Measurements from ENCODE around the gene DLEC1. TPM values are rescaled to one million over a fixed set of nuclear protein-coding genes. Genes with fewer than 3 reads are reported as not detected.

DLEC1 gene
- total and polyA plus RNA-seq, 2 experiments from 2014 or later, result 0.31 to 0.66 TPM

DNA sequence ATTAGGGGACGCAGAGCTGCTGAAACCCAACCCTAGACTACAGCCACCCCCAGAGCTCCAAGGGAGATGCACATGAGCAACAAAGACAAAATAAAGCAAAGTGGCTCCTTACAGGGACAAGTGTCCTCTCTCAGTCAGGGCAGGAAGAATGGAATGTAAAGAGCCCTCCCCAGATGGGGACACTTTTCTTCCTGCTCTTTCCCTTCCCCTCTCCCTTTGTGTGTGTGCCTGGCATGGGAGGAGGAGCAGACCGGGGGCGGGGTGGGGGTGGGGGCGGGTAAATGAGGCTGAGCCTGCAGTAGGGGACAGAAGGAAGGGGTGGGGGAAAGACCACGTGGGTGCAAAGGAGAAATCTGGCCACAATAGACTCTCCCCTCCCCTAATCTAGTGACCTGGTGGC lies 60.5 kb downstream of the DLEC1 start:
- Histone ChIP-seq H3K27ac (ENCODE audit: low read depth) (no peak overlapping the region), H3K4me3 (no peak overlapping the region), H3K9me2 (ENCODE audit: insufficient read depth) (no peaks in the 10 kb centered on the region), H3K27me3 (ENCODE audit: insufficient read depth) (no peaks in the 10 kb centered on the region), H3K4me1 (ENCODE audit: insufficient read depth) (peaks cover 13% of the 10 kb centered on the region), H3F3A (replicated peaks; ENCODE audit: low read depth) (no peaks in the 10 kb centered on the region), H4K20me1 (replicated peaks; ENCODE audit: insufficient read depth) (no peaks in the 10 kb centered on the region), H3K79me2 (replicated peaks; ENCODE audit: insufficient read depth) (no peaks in the 10 kb centered on the region), H2AFZ (peak overlapping the region; percentile 92), H3K36me3 (ENCODE audit: insufficient read depth) (no peaks in the 10 kb centered on the region), H3K4me2 (0 out of 2 replicates have a peak overlapping the region, but pooled peaks have one; percentile 60)
- ATAC-seq (peak; percentile 65), DNase-seq (ENCODE audit: low spot score) (peak; percentile 39)
- Mint-ChIP-seq H3K36me3 (ENCODE audit: low read depth) (no peaks in the 10 kb centered on the region), H3K27ac (peak overlapping the region; percentile 43; the same call in 1 of the 2 replicates), H3K4me3 (no peak overlapping the region), H3K4me1 (peaks cover 33% of the 10 kb centered on the region), H3K27me3 (ENCODE audit: insufficient read depth, low read depth, poor library complexity) (peaks cover 16% of the 10 kb centered on the region), H3K9me3 (no peaks in the 10 kb centered on the region; the same call in 2 of the 3 replicates)
- TF ChIP-seq JUNB (IDR thresholded peaks at IDR 0.05; ENCODE audit: unreplicated experiment) (no peak), ETS1 (IDR thresholded peaks at IDR 0.05) (no peak), EZH2phosphoT487 (IDR thresholded peaks at IDR 0.05; ENCODE audit: unreplicated experiment) (no peak), NANOG (IDR thresholded peaks at IDR 0.05; ENCODE audit: borderline replicate concordance) (no peak), CREB1 (CRISPR knock-in tag; IDR thresholded peaks at IDR 0.05; ENCODE audit: low read depth) (no peak)
- TF ChIP-seq, protein P1, sequence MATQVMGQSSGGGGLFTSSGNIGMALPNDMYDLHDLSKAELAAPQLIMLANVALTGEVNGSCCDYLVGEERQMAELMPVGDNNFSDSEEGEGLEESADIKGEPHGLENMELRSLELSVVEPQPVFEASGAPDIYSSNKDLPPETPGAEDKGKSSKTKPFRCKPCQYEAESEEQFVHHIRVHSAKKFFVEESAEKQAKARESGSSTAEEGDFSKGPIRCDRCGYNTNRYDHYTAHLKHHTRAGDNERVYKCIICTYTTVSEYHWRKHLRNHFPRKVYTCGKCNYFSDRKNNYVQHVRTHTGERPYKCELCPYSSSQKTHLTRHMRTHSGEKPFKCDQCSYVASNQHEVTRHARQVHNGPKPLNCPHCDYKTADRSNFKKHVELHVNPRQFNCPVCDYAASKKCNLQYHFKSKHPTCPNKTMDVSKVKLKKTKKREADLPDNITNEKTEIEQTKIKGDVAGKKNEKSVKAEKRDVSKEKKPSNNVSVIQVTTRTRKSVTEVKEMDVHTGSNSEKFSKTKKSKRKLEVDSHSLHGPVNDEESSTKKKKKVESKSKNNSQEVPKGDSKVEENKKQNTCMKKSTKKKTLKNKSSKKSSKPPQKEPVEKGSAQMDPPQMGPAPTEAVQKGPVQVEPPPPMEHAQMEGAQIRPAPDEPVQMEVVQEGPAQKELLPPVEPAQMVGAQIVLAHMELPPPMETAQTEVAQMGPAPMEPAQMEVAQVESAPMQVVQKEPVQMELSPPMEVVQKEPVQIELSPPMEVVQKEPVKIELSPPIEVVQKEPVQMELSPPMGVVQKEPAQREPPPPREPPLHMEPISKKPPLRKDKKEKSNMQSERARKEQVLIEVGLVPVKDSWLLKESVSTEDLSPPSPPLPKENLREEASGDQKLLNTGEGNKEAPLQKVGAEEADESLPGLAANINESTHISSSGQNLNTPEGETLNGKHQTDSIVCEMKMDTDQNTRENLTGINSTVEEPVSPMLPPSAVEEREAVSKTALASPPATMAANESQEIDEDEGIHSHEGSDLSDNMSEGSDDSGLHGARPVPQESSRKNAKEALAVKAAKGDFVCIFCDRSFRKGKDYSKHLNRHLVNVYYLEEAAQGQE (IDR thresholded peaks at IDR 0.05; ENCODE audit: unreplicated experiment), result no peak

- H4K20me1 ChIP-seq (replicated peaks; ENCODE audit: insufficient read depth), result no peaks in the 10 kb centered on the region
- no peaks in the 10 kb centered on the region for H3K36me3 Mint-ChIP-seq (ENCODE audit: low read depth)
- no peak overlapping the region for H3K27ac Mint-ChIP-seq
- TF ChIP-seq, protein P2, sequence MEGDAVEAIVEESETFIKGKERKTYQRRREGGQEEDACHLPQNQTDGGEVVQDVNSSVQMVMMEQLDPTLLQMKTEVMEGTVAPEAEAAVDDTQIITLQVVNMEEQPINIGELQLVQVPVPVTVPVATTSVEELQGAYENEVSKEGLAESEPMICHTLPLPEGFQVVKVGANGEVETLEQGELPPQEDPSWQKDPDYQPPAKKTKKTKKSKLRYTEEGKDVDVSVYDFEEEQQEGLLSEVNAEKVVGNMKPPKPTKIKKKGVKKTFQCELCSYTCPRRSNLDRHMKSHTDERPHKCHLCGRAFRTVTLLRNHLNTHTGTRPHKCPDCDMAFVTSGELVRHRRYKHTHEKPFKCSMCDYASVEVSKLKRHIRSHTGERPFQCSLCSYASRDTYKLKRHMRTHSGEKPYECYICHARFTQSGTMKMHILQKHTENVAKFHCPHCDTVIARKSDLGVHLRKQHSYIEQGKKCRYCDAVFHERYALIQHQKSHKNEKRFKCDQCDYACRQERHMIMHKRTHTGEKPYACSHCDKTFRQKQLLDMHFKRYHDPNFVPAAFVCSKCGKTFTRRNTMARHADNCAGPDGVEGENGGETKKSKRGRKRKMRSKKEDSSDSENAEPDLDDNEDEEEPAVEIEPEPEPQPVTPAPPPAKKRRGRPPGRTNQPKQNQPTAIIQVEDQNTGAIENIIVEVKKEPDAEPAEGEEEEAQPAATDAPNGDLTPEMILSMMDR (conservative IDR thresholded peaks at IDR 0.05; ENCODE audit: low read depth in 2 of 2), result no peak
- TF ChIP-seq ZNF114 (CRISPR knock-in tag; IDR thresholded peaks at IDR 0.05) (no peak), STAT1 (IDR thresholded peaks at IDR 0.05; ENCODE audit: unreplicated experiment) (no peak), EZH2phosphoT487 (IDR thresholded peaks at IDR 0.05; ENCODE audit: unreplicated experiment) (no peak), JUNB (IDR thresholded peaks at IDR 0.05; ENCODE audit: unreplicated experiment) (no peak), EZH2 (IDR thresholded peaks at IDR 0.05; ENCODE audit: low read depth, unreplicated experiment) (no peak)
- TF ChIP-seq, protein P1 (IDR thresholded peaks at IDR 0.05; ENCODE audit: unreplicated experiment), result no peak
- no peak overlapping the region for H2AFZ ChIP-seq
- peaks cover 12% of the 10 kb centered on the region for H3K27me3 Mint-ChIP-seq (ENCODE audit: insufficient read depth, low read depth, poor library complexity)
- H3K27ac ChIP-seq (ENCODE audit: low read depth), result no peak overlapping the region
- H3K4me1 Mint-ChIP-seq, result peaks cover 33% of the 10 kb centered on the region
- H3K4me3 Mint-ChIP-seq, result no peak overlapping the region
- peaks cover 5% of the 10 kb centered on the region; the same call in 2 of the 3 replicates for H3K9me3 Mint-ChIP-seq
- H3K36me3 ChIP-seq (ENCODE audit: insufficient read depth), result no peaks in the 10 kb centered on the region
- no peaks in the 10 kb centered on the region for H3K79me2 ChIP-seq (replicated peaks; ENCODE audit: insufficient read depth)
- ATAC-seq, result no peak
- H3K4me1 ChIP-seq (ENCODE audit: insufficient read depth), result peaks cover 13% of the 10 kb centered on the region
- DNase-seq (ENCODE audit: low spot score), result no peak
- H3F3A ChIP-seq (replicated peaks; ENCODE audit: low read depth), result no peaks in the 10 kb centered on the region
- H3K4me2 ChIP-seq, result no peak overlapping the region
- no peak overlapping the region for H3K4me3 ChIP-seq
- no peaks in the 10 kb centered on the region for H3K9me2 ChIP-seq (ENCODE audit: insufficient read depth)
- H3K27me3 ChIP-seq (ENCODE audit: insufficient read depth), result no peaks in the 10 kb centered on the region
These were observed 61.5 kb downstream of the DLEC1 start for GRCh38 chr3:38100498-38100897.

Data from GM23338 (cell line).